Mucosa of rectum (tissue), 2 donors: Measurements from ENCODE around the gene SETD7.

Experiments used
- H3K27ac ChIP-seq, 2 donors: one replicate each; pipeline ENCODE4 v1.7.0; 2013; ENCODE audit warnings: inconsistent platforms in 2 of 2, low read depth in 2 of 2, low read length in 2 of 2
- H3K27me3 ChIP-seq, 2 donors: one replicate each; pipeline ENCODE4 v1.7.0; 2013; ENCODE audit warnings: low read length in 2 of 2; ENCODE audit not compliant: control insufficient read depth in 2 of 2, insufficient read depth in 2 of 2
- H3K36me3 ChIP-seq, 2 donors: one replicate each; pipeline ENCODE4 v1.7.0; 2013; ENCODE audit warnings: low read length in 2 of 2; ENCODE audit not compliant: control insufficient read depth in 2 of 2, insufficient read depth in 2 of 2
- H3K4me1 ChIP-seq, 2 donors: one replicate each; pipeline ENCODE4 v1.7.0; 2013; ENCODE audit warnings: low read length in 2 of 2, mild to moderate bottlenecking in 1 of 2; ENCODE audit not compliant: control insufficient read depth in 2 of 2, insufficient read depth in 2 of 2
- H3K4me3 ChIP-seq, 2 donors: one replicate each; pipeline ENCODE4 v1.7.0; 2013; ENCODE audit warnings: low read length in 2 of 2
- H3K9ac ChIP-seq, 2 donors: one replicate each; pipeline ENCODE4 v1.7.0; 2013; ENCODE audit warnings: low read length in 2 of 2, low read depth in 1 of 2, mild to moderate bottlenecking in 1 of 2
- H3K9me3 ChIP-seq, 2 donors: one replicate each; pipeline ENCODE4 v1.7.0; 2013; ENCODE audit warnings: low read length in 2 of 2; ENCODE audit not compliant: control insufficient read depth in 2 of 2
- donor health status: healthy.
- donor health status: Normal muscosa, but diverticular disease.

Gene SETD7

DNA sequence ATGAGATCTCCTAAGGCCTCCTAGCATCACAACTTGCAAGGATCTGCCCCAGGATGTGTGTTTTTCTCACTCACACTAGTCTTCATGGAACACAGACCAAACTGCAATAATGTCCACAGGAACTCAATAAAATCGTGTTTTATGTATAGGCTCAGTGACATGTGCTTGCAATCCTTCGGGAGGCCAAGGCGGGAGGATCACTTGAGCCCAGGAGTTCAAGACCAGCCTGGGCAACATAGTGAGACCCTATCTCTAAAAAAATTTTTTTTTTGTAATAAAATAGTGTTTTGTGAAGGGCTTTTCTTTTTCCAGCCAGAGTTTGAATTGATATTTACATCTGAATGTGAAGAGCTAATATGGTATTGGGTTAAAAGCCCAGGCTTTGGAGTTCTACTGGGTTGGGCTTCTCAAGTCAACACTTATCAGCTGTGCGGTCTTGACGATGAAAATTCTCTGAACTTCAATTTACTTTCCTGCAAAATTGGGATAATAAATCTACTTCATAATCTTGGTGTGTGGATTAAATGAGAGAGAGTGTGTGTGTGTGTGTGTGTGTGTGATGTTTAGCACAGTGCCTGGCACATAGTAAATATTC is 38.7 kb upstream of the SETD7 start:
- H3K9ac ChIP-seq: no peak overlapping the region
- no peaks in the 10 kb centered on the region for H3K36me3 ChIP-seq
- no peaks in the 10 kb centered on the region for H3K9me3 ChIP-seq
- H3K4me1 ChIP-seq: no peaks in the 10 kb centered on the region
- H3K4me3 ChIP-seq: no peak overlapping the region
- no peaks in the 10 kb centered on the region for H3K27me3 ChIP-seq
- H3K27ac ChIP-seq: no peak overlapping the region

DNA sequence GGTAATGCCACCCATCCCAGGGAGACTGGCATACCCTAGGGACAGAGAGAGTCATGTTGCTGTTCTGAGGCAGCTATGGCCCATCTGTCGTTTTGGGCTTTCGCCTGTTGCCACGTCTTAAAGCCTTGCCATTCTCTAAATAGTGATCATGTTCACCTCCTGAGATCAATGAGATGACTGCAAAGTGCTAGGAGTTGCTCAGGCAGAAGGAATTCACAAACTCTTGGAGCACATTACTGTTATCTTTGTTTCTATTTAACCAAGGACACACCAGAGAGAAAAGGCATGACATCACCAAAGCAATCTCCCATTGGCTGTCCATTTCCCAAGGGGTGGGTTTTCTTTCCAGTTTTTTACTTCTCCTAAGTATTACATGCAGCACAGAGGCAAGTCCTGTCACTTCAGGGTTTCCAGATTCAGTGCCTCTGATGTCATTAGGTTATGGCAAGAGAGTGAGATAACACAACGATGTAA is 37.1 kb upstream of the SETD7 start:
- Histone ChIP-seq H3K36me3 (no peaks in the 10 kb centered on the region), H3K4me1 (no peaks in the 10 kb centered on the region), H3K4me3 (no peak overlapping the region), H3K9ac (no peak overlapping the region), H3K9me3 (no peaks in the 10 kb centered on the region), H3K27ac (no peak overlapping the region), H3K27me3 (no peaks in the 10 kb centered on the region)

DNA sequence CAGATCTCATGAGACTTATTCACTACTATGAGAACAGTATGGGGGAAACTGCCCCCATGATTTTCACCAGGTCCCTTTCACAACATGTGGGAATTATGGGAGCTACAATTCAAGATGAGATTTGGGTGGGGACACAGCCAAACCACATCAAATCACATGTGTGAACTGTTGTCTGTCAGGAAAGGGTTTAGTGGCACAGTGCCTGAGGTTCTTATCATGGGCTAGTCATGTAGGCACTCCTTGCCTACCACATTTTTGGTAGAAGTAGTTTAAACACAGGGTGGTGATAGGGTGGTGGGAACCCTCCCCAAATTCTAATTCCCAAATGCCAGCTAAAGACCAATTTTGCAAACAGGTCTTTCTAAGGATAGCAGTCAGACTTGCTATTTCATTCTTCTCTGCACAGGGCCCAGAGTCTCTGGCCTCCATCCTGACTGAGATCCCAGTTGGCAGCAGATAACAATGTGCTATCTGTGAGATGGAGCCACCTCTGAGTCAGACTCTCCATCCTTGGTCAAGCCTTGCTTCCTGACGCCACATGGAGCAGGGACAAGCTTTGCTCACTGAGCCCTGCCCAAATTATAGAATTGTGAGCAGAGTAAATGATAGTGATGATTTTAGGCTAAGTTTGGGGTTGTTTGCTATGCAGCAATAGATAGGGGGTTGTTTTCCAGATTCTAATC is 33.5 kb upstream of the SETD7 start:
- Histone ChIP-seq H3K27ac (no peak overlapping the region), H3K27me3 (no peaks in the 10 kb centered on the region), H3K9ac (no peak overlapping the region), H3K9me3 (no peaks in the 10 kb centered on the region), H3K4me1 (no peaks in the 10 kb centered on the region), H3K36me3 (no peaks in the 10 kb centered on the region), H3K4me3 (no peak overlapping the region)

DNA sequence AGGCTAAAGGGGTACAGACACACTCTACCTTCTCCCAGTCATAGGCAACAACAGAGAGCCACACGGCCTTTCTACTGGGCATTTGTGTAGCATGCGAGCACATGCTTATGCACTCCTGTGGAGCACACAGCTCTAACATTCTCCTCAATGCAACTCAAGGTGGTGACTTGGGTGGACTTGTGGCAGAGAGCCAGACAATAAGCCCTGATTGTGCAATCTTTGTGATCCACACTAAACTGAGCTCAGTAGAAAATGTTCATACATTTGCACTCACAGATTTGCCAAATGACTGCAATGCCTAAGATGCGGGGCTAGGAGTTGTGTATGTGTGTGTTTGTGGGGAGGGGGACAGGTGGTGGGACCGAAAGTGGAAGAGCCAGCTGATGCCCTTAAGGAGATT is 31.4 kb upstream of the SETD7 start:
- Histone ChIP-seq H3K27me3 (no peaks in the 10 kb centered on the region), H3K4me3 (no peak overlapping the region), H3K27ac (no peak overlapping the region), H3K36me3 (no peaks in the 10 kb centered on the region), H3K9me3 (no peaks in the 10 kb centered on the region), H3K4me1 (no peaks in the 10 kb centered on the region), H3K9ac (no peak overlapping the region)

DNA sequence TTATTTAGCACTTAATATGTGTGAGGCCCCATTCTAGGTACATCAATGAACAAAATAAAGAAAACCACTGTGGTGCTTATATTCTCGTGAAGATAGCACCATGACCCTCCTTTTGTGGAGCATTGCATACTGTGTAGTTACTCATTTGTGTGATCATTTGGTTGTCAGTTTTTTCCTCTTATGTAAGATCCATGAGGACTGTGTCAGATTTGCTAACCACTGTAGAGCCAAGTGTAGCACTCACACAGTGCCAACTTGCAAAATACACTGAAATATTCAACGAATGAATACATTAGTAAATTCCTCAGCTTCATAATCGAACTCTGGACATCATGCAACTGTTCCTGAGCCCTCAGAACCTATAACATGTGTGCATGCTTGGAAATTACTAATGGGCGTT is 29.5 kb upstream of the SETD7 start:
- no peak overlapping the region for H3K9ac ChIP-seq
- H3K27ac ChIP-seq: no peak overlapping the region
- no peaks in the 10 kb centered on the region for H3K9me3 ChIP-seq
- H3K36me3 ChIP-seq: no peaks in the 10 kb centered on the region
- no peaks in the 10 kb centered on the region for H3K4me1 ChIP-seq
- no peak overlapping the region for H3K4me3 ChIP-seq
- H3K27me3 ChIP-seq: no peaks in the 10 kb centered on the region

DNA sequence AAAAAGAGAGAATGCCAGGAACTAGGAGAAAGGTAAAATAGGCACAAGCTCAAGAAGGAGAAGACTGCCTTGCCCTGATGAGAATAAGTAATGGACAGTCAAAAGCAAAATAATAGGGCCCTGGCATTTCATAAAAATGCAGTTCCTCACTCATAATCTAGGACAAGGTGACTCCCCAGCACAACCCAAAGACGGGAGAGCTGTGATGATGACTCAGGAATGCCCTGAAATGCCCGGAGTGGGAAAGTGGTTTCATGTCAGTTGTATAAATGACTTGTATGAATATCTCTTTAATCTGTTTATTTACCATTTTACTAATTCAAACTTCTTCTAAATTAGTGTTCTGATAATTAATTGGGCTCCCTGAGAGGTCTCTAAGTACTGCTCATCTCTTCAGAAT is 28.8 kb upstream of the SETD7 start:
- H3K9me3 ChIP-seq: no peaks in the 10 kb centered on the region
- H3K4me1 ChIP-seq: no peaks in the 10 kb centered on the region

DNA sequence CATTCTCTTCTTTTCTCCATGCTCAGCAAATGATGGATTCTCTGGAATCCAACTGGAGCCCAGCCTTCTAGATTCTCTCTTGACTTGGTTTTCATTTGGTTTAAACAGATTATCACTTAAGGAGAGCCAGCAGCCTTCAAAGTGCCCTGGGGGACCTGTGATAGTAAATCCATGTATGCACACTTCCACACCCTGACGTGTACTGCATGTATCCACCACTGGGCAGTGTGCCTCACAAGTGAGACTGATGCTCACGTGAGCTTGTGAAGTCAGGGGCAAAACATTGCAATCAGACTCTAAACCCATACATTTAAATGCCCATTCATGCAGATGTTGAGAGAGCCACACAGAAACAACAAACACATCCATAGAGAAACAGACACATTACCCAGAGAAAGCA is 28.0 kb upstream of the SETD7 start:
- Histone ChIP-seq H3K27ac (no peak overlapping the region), H3K27me3 (no peaks in the 10 kb centered on the region), H3K36me3 (no peaks in the 10 kb centered on the region), H3K9me3 (no peaks in the 10 kb centered on the region), H3K9ac (no peak overlapping the region), H3K4me3 (no peak overlapping the region), H3K4me1 (no peaks in the 10 kb centered on the region)

More for the DNA sequence above, 28.8 kb upstream of the SETD7 start:
- H3K36me3 ChIP-seq: no peaks in the 10 kb centered on the region
- no peak overlapping the region for H3K9ac ChIP-seq
- H3K4me3 ChIP-seq: no peak overlapping the region
- H3K27me3 ChIP-seq: no peaks in the 10 kb centered on the region
- no peak overlapping the region for H3K27ac ChIP-seq

DNA sequence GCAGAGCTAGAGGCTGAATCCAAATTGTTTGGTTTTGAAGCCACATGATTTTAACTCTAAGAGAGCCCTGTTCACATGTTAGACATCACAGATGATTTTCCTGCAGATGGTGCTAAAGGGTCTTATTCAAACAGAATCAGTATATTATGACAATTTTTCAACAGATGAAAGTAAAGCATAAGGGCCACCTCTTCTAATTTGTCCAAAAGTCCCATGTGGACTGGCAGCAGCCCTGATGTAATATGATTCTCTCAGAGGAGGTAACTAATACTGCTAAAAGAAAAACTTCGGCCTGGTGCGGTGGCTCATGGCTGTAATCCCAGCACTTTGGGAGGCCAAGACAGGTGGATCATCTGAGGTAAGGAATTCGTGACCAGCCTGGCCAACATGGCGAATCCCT is 26.0 kb upstream of the SETD7 start:
- no peak overlapping the region for H3K27ac ChIP-seq
- no peaks in the 10 kb centered on the region for H3K9me3 ChIP-seq
- H3K27me3 ChIP-seq: no peaks in the 10 kb centered on the region
- no peak overlapping the region for H3K4me3 ChIP-seq
- H3K9ac ChIP-seq: no peak overlapping the region
- H3K4me1 ChIP-seq: no peaks in the 10 kb centered on the region
- H3K36me3 ChIP-seq: no peaks in the 10 kb centered on the region

DNA sequence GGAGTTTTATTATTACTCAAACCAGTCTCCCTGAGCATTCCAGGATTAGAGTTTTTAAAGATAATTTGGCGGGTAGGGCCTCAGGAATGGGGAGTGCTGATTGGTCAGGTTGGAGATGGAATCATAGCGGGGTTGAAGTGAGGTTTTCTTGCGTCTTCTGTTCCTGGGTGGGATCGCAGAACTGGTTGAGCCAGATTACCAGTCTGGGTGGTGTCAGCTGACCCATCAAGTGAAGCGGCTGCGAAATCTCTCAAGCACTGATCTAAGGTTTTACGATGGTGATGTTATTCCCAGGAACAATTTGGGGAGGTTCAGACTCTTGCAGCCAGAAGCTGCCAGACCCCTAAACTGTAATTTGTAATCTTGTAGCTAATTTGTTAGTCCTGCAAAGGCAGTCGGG is 25.1 kb upstream of the SETD7 start:
- H3K36me3 ChIP-seq: no peaks in the 10 kb centered on the region
- no peaks in the 10 kb centered on the region for H3K4me1 ChIP-seq
- no peak overlapping the region for H3K4me3 ChIP-seq
- H3K27ac ChIP-seq: no peak overlapping the region
- H3K9ac ChIP-seq: no peak overlapping the region
- H3K27me3 ChIP-seq: no peaks in the 10 kb centered on the region
- H3K9me3 ChIP-seq: no peaks in the 10 kb centered on the region

DNA sequence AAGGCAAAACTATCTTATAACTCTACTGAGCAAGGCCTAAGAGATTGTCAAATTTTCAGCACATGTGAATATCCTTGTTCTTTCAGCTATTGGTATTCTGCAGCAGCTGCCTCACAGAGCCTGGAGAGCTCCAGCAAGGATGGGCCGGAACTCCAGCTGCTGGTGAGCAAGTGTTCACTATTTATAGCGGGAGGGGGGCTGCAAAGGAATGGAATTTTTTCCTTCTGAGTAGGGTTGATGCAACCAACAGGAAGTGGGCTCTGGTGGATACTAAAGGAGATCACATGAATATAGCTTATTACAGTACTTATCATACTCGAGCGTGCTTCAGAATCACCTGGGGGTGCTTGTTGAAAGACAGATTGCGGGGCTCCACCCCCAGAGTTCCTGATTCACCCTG is 20.2 kb upstream of the SETD7 start:
- Histone ChIP-seq H3K27ac (no peak overlapping the region), H3K9me3 (no peaks in the 10 kb centered on the region), H3K4me1 (no peaks in the 10 kb centered on the region), H3K36me3 (no peaks in the 10 kb centered on the region), H3K4me3 (no peak overlapping the region), H3K9ac (no peak overlapping the region), H3K27me3 (no peaks in the 10 kb centered on the region)
